Activated naive CD8-positive, alpha-beta T cell treated with anti-CD3 and anti-CD28 coated beads for 36 hours (primary cell): ENCODE measurements around the gene FANCM. TPM values are rescaled to one million over a fixed set of nuclear protein-coding genes. Genes with fewer than 3 reads are reported as not detected.
"Not testable (repeated sequence)": the region's sequence is repeated elsewhere in the genome, so short reads cannot be mapped to it uniquely, and the experiment has no call there.

ENCODE experiments used
- DNase-seq: peaks from one replicate; pipeline ENCODE4 v3.0.0; 2021
- H3K27ac Mint-ChIP-seq: one replicate; pipeline ENCODE4 v1.8.0; 2022; ENCODE audit warnings: mild to moderate bottlenecking, moderate library complexity, mixed read lengths
- H3K27me3 Mint-ChIP-seq: one replicate; pipeline ENCODE4 v1.8.0; 2022; ENCODE audit warnings: mild to moderate bottlenecking, mixed read lengths
- H3K36me3 Mint-ChIP-seq: one replicate; pipeline ENCODE4 v1.8.0; 2021; ENCODE audit warnings: mild to moderate bottlenecking, mixed read lengths
- H3K4me1 Mint-ChIP-seq: one replicate; pipeline ENCODE4 v1.8.0; 2021; ENCODE audit warnings: mixed read lengths
- H3K4me3 Mint-ChIP-seq: one replicate; pipeline ENCODE4 v1.8.0; 2022; ENCODE audit warnings: mild to moderate bottlenecking, moderate library complexity, mixed read lengths
- H3K9me3 Mint-ChIP-seq: one replicate; pipeline ENCODE4 v1.8.0; 2022; ENCODE audit warnings: mixed read lengths
- total RNA-seq, 2 experiments: library from RNA; stranded (reverse); gene quantifications; one replicate each; pipeline ENCODE4 v1.2.3, GENCODE V29; 2021

The FANCM gene
- total RNA-seq, 2 experiments from 2014 or later, result 11.4 to 13.3 TPM

DNA sequence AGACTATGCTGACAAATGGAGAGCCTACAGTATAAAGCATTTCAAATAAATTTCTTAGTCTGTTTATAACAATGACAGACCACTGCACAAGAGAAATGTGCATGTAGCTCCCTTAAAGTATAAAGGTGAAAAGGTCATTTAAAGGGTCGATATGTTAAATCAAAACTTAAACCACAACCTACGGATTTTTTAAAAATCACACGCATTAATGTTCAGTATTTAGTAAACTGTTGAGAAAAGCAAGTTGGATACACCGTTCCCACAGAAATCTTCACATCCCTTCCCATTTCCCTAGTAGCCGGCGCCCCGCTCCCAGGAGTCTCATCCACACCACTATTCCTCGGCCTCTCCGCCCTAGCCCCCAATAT lies 2.1 kb upstream of the FANCM start:
- peaks cover 3% of the 10 kb centered on the region for H3K36me3 Mint-ChIP-seq
- DNase-seq, result no peak
- peaks cover 26% of the 10 kb centered on the region for H3K4me1 Mint-ChIP-seq
- H3K9me3 Mint-ChIP-seq, result no peaks in the 10 kb centered on the region
- no peaks in the 10 kb centered on the region for H3K27me3 Mint-ChIP-seq
- peak overlapping the region; percentile 99 for H3K4me3 Mint-ChIP-seq
- H3K27ac Mint-ChIP-seq, result peak overlapping the region; percentile 95

- peak within 1 kb of the TSS; percentile 99 for H3K4me3 Mint-ChIP-seq
- peaks cover 3% of the 10 kb centered on the region for H3K36me3 Mint-ChIP-seq
- H3K9me3 Mint-ChIP-seq, result no peaks in the 10 kb centered on the region
Observed at GRCh38 chr14:45134051-45134958, 1.4 kb upstream of the FANCM start, which contains the start of gene FKBP3. Gene FKBP3 (minus strand): TSS chr14:45134481. CDS start chr14:45134456, 25 bp downstream.

DNA sequence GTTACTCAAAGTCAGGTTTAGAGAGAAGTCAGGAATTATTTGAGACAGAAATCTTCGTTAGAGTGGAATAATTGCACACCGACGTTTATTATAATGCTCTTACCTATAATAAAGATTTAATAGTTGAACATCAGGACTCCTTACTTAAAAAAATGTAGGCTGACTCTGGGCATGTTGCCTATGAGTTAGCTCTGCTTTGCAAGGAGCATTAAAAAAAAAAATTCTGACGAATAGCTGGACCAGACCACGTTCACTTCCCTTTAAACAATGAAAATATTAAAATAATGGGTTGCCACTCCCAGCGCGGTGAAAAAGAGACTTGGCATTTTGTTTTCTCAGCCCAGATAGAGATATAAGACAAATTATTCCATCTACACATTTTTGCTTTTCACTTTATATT lies 574 bp upstream of the FANCM start:
- Mint-ChIP-seq H3K4me1 (peaks cover 29% of the 10 kb centered on the region), H3K27me3 (no peaks in the 10 kb centered on the region), H3K9me3 (no peaks in the 10 kb centered on the region), H3K27ac (peak overlapping the region; percentile 95), H3K36me3 (peaks cover 3% of the 10 kb centered on the region), H3K4me3 (peak overlapping the region; percentile 99)
- no peak for DNase-seq

More at GRCh38 chr14:45134051-45134958, 1.4 kb upstream of the FANCM start, which contains the start of gene FKBP3:
- peak; percentile 91 for DNase-seq
- Mint-ChIP-seq H3K27me3 (no peaks in the 10 kb centered on the region), H3K4me1 (peaks cover 29% of the 10 kb centered on the region), H3K27ac (peak within 1 kb of the TSS; percentile 95)

- H3K36me3 Mint-ChIP-seq, result peaks cover 7% of the 10 kb centered on the region
- H3K4me3 Mint-ChIP-seq, result peak overlapping the region; percentile 99
- no peak for DNase-seq
- H3K4me1 Mint-ChIP-seq, result peaks cover 31% of the 10 kb centered on the region
- no peaks in the 10 kb centered on the region for H3K27me3 Mint-ChIP-seq
- no peaks in the 10 kb centered on the region for H3K9me3 Mint-ChIP-seq
- H3K27ac Mint-ChIP-seq, result peak overlapping the region; percentile 95
Observed at GRCh38 chr14:45136399-45136798, 669 bp downstream of the FANCM start.

DNA sequence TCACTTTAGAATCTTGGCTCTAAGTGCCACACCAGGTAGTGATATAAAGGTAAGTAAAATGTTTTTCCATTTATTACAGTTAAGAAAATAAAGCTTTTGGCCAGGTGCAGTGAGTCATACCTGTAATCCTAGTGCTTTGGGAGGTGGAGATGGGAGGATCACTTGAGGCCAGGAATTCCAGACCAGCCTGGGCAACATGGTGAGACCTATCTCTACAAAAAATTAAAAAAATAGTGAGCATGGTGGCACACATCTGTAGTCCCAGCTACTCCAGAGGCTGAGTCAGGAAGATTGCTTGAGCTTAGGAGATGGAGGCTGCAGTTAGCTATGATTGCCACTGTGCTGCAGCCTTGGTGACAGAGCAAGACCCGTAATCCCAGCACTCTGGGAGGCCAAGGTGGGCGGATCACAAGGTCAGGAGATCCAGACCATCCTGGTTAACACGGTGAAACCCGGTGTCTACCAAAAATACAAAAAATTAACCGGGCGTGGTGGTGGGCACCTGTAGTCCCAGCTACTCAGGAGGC lies 5.0 kb downstream of the FANCM start:
- Mint-ChIP-seq H3K36me3 (peaks cover 25% of the 10 kb centered on the region), H3K27me3 (no peaks in the 10 kb centered on the region), H3K4me1 (peaks cover 30% of the 10 kb centered on the region), H3K27ac (no peak overlapping the region), H3K9me3 (no peaks in the 10 kb centered on the region), H3K4me3 (no peak overlapping the region)
- no peak for DNase-seq

DNA sequence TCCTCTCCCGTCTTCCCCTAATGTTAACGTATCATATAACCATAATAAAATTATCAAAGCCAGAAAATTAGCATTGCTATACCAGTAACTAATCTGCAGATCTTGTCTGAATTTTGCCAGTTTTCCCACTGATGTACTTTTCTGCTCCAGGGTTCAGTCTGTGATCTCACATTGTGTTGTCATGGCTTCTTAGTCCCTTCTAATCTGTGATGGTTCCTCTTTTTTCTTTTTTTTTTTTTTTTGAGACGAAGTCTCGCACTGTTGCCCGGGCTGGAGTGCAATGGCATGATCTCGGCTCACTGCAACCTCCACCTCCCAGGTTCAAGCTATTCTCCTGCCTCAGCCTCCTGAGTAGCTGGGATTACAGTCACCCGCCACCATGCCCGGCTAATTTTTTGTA lies 6.4 kb downstream of the FANCM start:
- not testable (repeated sequence) for H3K27ac Mint-ChIP-seq, H3K9me3 Mint-ChIP-seq, H3K27me3 Mint-ChIP-seq, H3K4me3 Mint-ChIP-seq, DNase-seq
- peaks cover 25% of the 10 kb centered on the region for H3K36me3 Mint-ChIP-seq
- peaks cover 28% of the 10 kb centered on the region for H3K4me1 Mint-ChIP-seq

DNA sequence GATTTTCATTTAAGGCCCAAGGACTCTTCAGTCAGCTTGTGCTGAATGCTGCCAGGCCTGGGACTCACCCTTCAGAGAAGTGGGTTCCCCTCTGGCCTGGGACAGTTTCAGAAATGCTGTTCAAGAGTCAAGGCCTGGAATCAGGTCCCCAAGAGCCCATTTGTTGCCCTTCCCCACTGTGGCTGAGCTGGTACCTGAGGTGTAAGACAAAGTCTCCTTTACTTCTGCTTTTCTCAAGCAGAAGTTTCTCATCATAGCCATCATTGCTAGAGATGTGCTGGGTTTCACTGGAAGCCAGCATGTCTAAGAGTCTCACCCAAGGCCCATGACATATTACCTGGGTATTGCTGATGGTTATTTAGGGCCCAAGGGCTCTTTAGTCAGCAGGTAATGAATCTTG lies 8.9 kb downstream of the FANCM start:
- Mint-ChIP-seq H3K9me3 (no peaks in the 10 kb centered on the region), H3K4me1 (peaks cover 13% of the 10 kb centered on the region), H3K27me3 (no peaks in the 10 kb centered on the region)

DNA sequence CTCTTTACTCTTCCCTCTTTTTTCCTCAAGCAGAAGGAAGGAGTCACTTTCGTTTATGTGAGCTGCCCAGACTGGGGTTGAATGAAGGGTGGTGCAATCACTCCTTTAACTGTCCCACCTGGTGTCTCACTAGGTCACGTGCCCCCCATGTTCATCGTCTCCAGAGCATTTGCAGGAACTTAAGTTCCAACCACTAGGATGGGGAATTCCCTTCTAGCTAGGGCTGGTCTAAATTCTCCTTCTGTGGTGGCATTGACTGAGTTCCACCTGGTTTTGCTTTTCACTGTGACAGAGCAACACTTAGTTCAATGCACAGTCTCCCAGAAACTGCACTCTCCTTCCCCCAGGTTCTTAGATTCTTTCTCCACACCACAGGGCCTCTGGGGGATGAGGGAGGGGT lies 9.5 kb downstream of the FANCM start:
- peak overlapping the region; percentile 65 for H3K27ac Mint-ChIP-seq
- H3K27me3 Mint-ChIP-seq, result no peaks in the 10 kb centered on the region
- peaks cover 24% of the 10 kb centered on the region for H3K36me3 Mint-ChIP-seq
- no peak overlapping the region for H3K4me3 Mint-ChIP-seq
- no peak for DNase-seq
- no peaks in the 10 kb centered on the region for H3K9me3 Mint-ChIP-seq
- peaks cover 13% of the 10 kb centered on the region for H3K4me1 Mint-ChIP-seq

More for the DNA sequence above, 8.9 kb downstream of the FANCM start:
- Mint-ChIP-seq H3K36me3 (peaks cover 24% of the 10 kb centered on the region), H3K4me3 (no peak overlapping the region), H3K27ac (no peak overlapping the region)
- no peak for DNase-seq

GRCh38 chr14:45149602-45150001 lies 13.9 kb downstream of the FANCM start:
- H3K4me1 Mint-ChIP-seq, result peaks cover 8% of the 10 kb centered on the region
- no peak overlapping the region for H3K27ac Mint-ChIP-seq
- no peak overlapping the region for H3K4me3 Mint-ChIP-seq
- no peak for DNase-seq
- H3K9me3 Mint-ChIP-seq, result no peaks in the 10 kb centered on the region
- no peaks in the 10 kb centered on the region for H3K27me3 Mint-ChIP-seq
- H3K36me3 Mint-ChIP-seq, result peaks cover 14% of the 10 kb centered on the region

- Mint-ChIP-seq H3K27ac (no peak overlapping the region), H3K9me3 (no peaks in the 10 kb centered on the region), H3K27me3 (no peaks in the 10 kb centered on the region), H3K4me3 (no peak overlapping the region), H3K4me1 (peaks cover 3% of the 10 kb centered on the region), H3K36me3 (peaks cover 7% of the 10 kb centered on the region)
- DNase-seq, result no peak
Observed at GRCh38 chr14:45150386-45150890, 14.7 kb downstream of the FANCM start.

GRCh38 chr14:45156067-45156466 lies 20.3 kb downstream of the FANCM start:
- no peak for DNase-seq
- H3K4me1 Mint-ChIP-seq, result peaks cover 4% of the 10 kb centered on the region
- no peak overlapping the region for H3K4me3 Mint-ChIP-seq
- H3K27ac Mint-ChIP-seq, result peak overlapping the region; percentile 23
- H3K9me3 Mint-ChIP-seq, result no peaks in the 10 kb centered on the region
- H3K27me3 Mint-ChIP-seq, result no peaks in the 10 kb centered on the region
- H3K36me3 Mint-ChIP-seq, result peaks cover 4% of the 10 kb centered on the region

DNA sequence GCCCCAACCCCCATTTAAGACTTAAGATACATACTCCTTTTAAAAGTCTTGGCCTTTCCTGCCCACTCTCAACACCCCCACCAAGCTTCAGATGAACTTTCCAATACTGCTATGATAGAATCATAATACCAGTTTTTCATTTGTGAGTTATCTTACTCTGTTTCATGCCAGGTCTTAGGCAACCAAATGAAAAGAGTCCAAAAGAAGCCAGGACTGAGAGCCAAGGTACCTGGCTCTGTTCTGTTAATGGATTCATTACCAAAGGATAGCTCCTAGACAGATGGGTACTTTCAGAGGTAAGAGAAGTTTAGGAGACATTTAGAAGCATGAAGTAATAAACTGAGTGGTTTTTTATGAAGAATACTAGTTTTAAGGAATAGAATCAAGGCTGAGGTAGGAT lies 34.2 kb downstream of the FANCM start:
- no peak for DNase-seq
- Mint-ChIP-seq H3K27me3 (no peaks in the 10 kb centered on the region), H3K27ac (no peak overlapping the region), H3K36me3 (peaks cover 9% of the 10 kb centered on the region), H3K4me1 (no peaks in the 10 kb centered on the region), H3K4me3 (no peak overlapping the region), H3K9me3 (no peaks in the 10 kb centered on the region)

GRCh38 chr14:45177076-45177475 lies 41.3 kb downstream of the FANCM start:
- Mint-ChIP-seq H3K4me3 (no peak overlapping the region), H3K36me3 (peaks cover 16% of the 10 kb centered on the region), H3K27ac (no peak overlapping the region), H3K27me3 (no peaks in the 10 kb centered on the region), H3K4me1 (no peaks in the 10 kb centered on the region), H3K9me3 (no peaks in the 10 kb centered on the region)
- no peak for DNase-seq

DNA sequence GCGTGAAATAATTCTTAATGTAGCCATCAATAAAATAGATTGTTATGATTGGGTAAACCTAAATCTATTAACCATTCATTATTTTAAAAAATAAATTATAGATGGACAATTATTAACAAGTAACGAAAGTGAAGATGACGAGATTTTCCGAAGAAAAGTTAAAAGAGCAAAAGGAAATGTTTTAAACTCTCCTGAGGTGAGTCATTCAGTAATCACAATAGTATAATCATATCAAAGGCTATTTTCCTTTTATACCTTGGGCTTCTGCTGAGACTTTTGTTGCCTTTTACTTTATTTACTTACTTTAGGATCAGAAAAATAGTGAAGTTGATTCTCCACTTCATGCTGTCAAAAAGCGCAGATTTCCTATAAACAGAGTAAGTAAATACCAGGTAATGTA lies 45.6 kb downstream of the FANCM start:
- peaks cover 8% of the 10 kb centered on the region for H3K36me3 Mint-ChIP-seq
- DNase-seq, result no peak
- H3K27me3 Mint-ChIP-seq, result no peaks in the 10 kb centered on the region
- H3K4me1 Mint-ChIP-seq, result no peaks in the 10 kb centered on the region
- no peak overlapping the region for H3K27ac Mint-ChIP-seq
- H3K4me3 Mint-ChIP-seq, result no peak overlapping the region
- H3K9me3 Mint-ChIP-seq, result no peaks in the 10 kb centered on the region

DNA sequence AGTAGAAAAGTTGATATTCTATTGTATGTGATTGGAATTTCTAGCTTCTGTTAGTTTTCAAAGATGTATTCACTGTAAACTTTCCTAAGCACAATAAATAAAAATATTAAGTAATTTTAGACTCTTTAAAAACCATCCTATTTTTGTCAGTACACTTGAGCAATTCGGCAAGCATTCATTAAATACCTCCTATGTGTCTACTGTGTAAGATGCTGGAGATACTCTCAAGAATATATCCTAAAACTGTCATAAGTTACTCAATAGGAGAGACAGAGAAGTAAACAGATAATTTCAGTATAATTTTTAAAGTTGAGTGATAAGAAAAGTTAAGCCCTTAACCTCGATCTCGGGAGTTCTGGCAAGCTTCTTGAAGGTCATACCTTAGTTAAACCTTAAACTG lies 46.1 kb downstream of the FANCM start:
- Mint-ChIP-seq H3K9me3 (no peaks in the 10 kb centered on the region), H3K4me3 (no peak overlapping the region), H3K36me3 (peaks cover 7% of the 10 kb centered on the region), H3K27ac (no peak overlapping the region), H3K4me1 (no peaks in the 10 kb centered on the region), H3K27me3 (no peaks in the 10 kb centered on the region)
- DNase-seq, result no peak
